GM13977 (cell line): ENCODE data around the gene TLR9.

Source experiments
- DNase-seq: peaks from one replicate; pipeline ENCODE4 v3.0.0; 2012; ENCODE audit warnings: low spot score
- CTCF ChIP-seq: IDR thresholded peaks from 2 replicates; pipeline ENCODE4 v1.5.1; 2012; ENCODE audit warnings: mild to moderate bottlenecking, control low read depth; ENCODE audit not compliant: insufficient read depth; ENCODE audit errors: extremely low read depth, missing control alignments
- in situ Hi-C: fragments of 300-500 bp; cut with MboI; formaldehyde crosslinking; loops from one replicate; pipeline ENCODE4 v1.12.0; 2022; ENCODE audit warnings: low sequenced_read_pairs, low pct_unique_long_range_greater_than_20kb, mixed read lengths, inconsistent platforms; ENCODE audit not compliant: unreplicated experiment

The TLR9 gene

GRCh38 chr3:52202384-52203077 lies 22.9 kb downstream of the TLR9 start:
- peak; percentile 0 for TF ChIP-seq CTCF
- DNase-seq, result no peak
- in situ Hi-C loops, result no loop called here

- no peak for TF ChIP-seq CTCF
- DNase-seq, result no peak
- in situ Hi-C loops, result no loop called here
Observed at GRCh38 chr3:52200981-52201679, 24.3 kb downstream of the TLR9 start.

- in situ Hi-C loops, result no loop called here
- no peak for DNase-seq
- TF ChIP-seq CTCF, result no peak
Observed at GRCh38 chr3:52198643-52199608, 26.5 kb downstream of the TLR9 start.

GRCh38 chr3:52197842-52198625 lies 27.4 kb downstream of the TLR9 start, which contains the start of gene ALAS1:
ALAS1 (plus strand) TSS chr3:52198160; CDS start chr3:52199242, 1,082 bp downstream.
- in situ Hi-C loops, result no loop called here
- TF ChIP-seq CTCF, result no peak
- peak; percentile 98 for DNase-seq

GRCh38 chr3:52197499-52197841 lies 28.0 kb downstream of the TLR9 start:
- no peak for DNase-seq
- no peak for TF ChIP-seq CTCF
- in situ Hi-C loops, result no loop called here

- in situ Hi-C loops, result no loop called here
- no peak for DNase-seq
- no peak for TF ChIP-seq CTCF
Observed at GRCh38 chr3:52196977-52197376, 28.5 kb downstream of the TLR9 start.
